Peyer's patch (tissue), 4 donors: ENCODE measurements around the gene ALS2CL.

ENCODE experiments used
- POLR2A ChIP-seq, 2 donors: fragments of 450-650 bp; IDR thresholded peaks; one replicate each; pipeline ENCODE4 v1.5.1; 2017; ENCODE audit warnings: antibody characterized with exemption in 2 of 2, mild to moderate bottlenecking in 2 of 2, moderate library complexity in 2 of 2
- TF ChIP-seq, protein P1 (sequence below), 6 experiments: fragments of 450-650 bp in 4 of 6; fragments of 200-600 bp in 2 of 6; sonication (generic) in 1 of 6; IDR thresholded peaks; one replicate each; pipeline ENCODE4 v1.5.1; 2017 to 2019; ENCODE audit warnings: antibody characterized with exemption in 6 of 6, mild to moderate bottlenecking in 3 of 6, moderate library complexity in 1 of 6

DNA sequence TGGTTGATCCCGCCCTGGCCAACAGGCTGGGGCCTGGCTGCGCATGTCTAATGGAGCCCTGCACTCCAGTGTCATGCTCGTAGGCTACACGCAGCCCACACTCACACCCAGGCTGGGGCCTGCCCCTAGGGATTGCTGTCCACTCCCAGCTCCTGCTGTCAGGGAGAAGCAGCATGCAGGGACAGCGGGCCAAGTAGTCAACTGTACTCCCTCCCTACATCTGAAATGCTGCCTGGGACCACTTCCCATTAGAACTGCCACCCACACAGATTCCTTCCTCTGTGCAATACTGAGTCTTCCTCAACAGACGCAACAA, 16.1 kb downstream of the ALS2CL start:
- TF ChIP-seq, protein P1, sequence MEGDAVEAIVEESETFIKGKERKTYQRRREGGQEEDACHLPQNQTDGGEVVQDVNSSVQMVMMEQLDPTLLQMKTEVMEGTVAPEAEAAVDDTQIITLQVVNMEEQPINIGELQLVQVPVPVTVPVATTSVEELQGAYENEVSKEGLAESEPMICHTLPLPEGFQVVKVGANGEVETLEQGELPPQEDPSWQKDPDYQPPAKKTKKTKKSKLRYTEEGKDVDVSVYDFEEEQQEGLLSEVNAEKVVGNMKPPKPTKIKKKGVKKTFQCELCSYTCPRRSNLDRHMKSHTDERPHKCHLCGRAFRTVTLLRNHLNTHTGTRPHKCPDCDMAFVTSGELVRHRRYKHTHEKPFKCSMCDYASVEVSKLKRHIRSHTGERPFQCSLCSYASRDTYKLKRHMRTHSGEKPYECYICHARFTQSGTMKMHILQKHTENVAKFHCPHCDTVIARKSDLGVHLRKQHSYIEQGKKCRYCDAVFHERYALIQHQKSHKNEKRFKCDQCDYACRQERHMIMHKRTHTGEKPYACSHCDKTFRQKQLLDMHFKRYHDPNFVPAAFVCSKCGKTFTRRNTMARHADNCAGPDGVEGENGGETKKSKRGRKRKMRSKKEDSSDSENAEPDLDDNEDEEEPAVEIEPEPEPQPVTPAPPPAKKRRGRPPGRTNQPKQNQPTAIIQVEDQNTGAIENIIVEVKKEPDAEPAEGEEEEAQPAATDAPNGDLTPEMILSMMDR (IDR thresholded peaks at IDR 0.05), result no peak
- no peak for TF ChIP-seq POLR2A (IDR thresholded peaks at IDR 0.05)
